GM13977 (cell line): Measurements from ENCODE around the gene MSANTD1.

Experiments used
- DNase-seq: peaks from one replicate; pipeline ENCODE4 v3.0.0; 2012; ENCODE audit warnings: low spot score
- CTCF ChIP-seq: IDR thresholded peaks from 2 replicates; pipeline ENCODE4 v1.5.1; 2012; ENCODE audit warnings: mild to moderate bottlenecking, control low read depth; ENCODE audit not compliant: insufficient read depth; ENCODE audit errors: extremely low read depth, missing control alignments
- in situ Hi-C: fragments of 300-500 bp; cut with MboI; formaldehyde crosslinking; loops from one replicate; pipeline ENCODE4 v1.12.0; 2022; ENCODE audit warnings: low sequenced_read_pairs, low pct_unique_long_range_greater_than_20kb, mixed read lengths, inconsistent platforms; ENCODE audit not compliant: unreplicated experiment

MSANTD1 gene

DNA sequence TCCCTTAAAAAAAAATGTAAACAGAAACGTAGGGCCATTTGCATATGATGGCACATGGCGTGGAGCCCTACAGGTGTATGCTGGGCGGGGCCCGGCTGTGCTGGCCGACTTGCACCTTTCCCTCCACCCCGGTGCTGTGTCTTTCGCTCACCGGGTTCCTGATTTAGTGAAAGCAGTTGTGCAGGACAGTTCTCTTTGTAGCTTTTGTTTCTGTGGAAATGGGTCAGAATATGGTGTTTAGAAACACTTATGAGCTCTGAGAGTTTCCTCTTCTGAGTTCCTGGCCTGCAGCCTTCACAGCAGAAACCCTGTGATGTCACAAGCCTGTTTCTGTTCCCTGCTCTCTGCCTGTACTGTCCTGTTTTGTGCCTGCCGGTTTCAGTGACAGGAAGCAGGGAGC lies 22.5 kb upstream of the MSANTD1 start:
- no peak for TF ChIP-seq CTCF
- in situ Hi-C loops: no loop called here
- DNase-seq: no peak

GRCh38 chr4:3226944-3227343 lies 22.0 kb upstream of the MSANTD1 start:
- no peak for DNase-seq
- in situ Hi-C loops: no loop called here
- no peak for TF ChIP-seq CTCF

- no peak for DNase-seq
- TF ChIP-seq CTCF: no peak
- in situ Hi-C loops: no loop called here
These were observed 20.9 kb upstream of the MSANTD1 start for GRCh38 chr4:3227878-3228675.

DNA sequence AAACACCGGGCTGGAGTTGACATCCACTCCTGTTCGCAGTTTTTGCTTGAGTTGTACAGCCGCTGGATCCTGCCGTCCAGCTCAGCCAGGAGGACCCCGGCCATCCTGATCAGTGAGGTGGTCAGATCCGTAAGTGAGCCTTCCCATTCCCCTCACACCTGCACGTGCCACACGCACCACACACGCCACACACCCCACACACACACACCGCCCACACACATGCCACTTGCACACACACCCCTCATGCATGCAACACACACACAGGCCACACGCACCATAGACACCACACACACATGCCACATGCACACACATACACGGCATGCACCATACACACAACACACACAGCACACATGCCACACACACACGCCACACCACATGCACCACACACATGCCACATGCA lies 20.1 kb upstream of the MSANTD1 start:
- TF ChIP-seq CTCF: no peak
- DNase-seq: no peak
- in situ Hi-C loops: no loop called here

DNA sequence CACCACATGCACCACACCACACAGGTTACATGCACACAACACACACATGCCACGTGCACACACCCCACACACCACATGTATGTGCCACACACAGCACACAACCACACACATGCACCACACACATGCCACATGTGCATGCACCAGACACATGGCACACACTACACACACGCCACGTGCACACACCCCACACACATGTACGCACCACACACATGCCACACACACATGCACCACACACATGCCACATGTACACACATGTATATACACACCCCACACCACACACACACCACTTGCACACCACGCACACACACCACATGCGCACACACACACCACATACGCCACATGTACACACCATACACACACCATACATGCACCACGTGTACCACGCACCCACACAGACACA lies 19.6 kb upstream of the MSANTD1 start:
- DNase-seq: no peak
- TF ChIP-seq CTCF: no peak
- in situ Hi-C loops: no loop called here

DNA sequence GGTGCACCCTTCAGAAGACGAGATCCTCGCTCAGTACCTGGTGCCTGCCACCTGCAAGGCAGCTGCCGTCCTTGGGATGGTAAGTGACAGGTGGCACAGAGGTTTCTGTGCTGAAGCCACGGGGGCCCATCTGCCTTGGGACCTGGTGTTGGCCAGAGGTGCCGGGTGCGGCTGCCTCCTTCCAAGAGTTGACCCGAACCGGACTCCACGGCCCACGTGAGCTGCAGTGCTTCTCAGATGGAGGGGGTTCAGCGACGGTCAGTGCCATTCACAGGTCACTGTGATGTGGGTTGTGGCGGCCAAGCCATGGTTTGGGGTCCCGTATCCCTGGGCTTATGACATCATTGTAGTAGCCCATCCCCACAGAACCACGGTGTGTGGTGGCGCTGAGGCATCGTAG lies 19.0 kb upstream of the MSANTD1 start:
- in situ Hi-C loops: no loop called here

More for the DNA sequence above, 19.0 kb upstream of the MSANTD1 start:
- no peak for DNase-seq
- TF ChIP-seq CTCF: no peak
